OCI-LY3 (cell line): Measurements from ENCODE around the gene CDC40.

ENCODE experiments used
- H2AFZ ChIP-seq: fragments of 200-600, 300-600 bp; shearing (Covaris generic); 2 replicates; pipeline ENCODE4 v1.6.0; 2014; ENCODE audit warnings: antibody characterized with exemption, low read depth, low read length
- H3K27ac ChIP-seq: fragments of 200-600, 300-600 bp; sonication (generic); 2 replicates; pipeline ENCODE4 v1.5.1; 2014; ENCODE audit warnings: mild to moderate bottlenecking, low read length, moderate library complexity, mixed read lengths
- H3K27me3 ChIP-seq: fragments of 200-600, 300-600 bp; sonication (generic); 2 replicates; pipeline ENCODE4 v1.6.1; 2014; ENCODE audit warnings: low read depth, low read length, mixed read lengths
- H3K36me3 ChIP-seq: fragments of 200-600, 300-600 bp; sonication (generic); replicated peaks from 2 replicates; pipeline ENCODE3; 2014; ENCODE audit warnings: low read depth, low read length, mixed read lengths
- H3K4me1 ChIP-seq: fragments of 300-600, 200-600 bp; sonication (generic); 2 replicates; pipeline ENCODE4 v1.6.1; 2014; ENCODE audit warnings: low read length, mixed read lengths
- H3K4me2 ChIP-seq: fragments of 200-600, 300-600 bp; sonication (generic); 2 replicates; pipeline ENCODE4 v1.6.1; 2014; ENCODE audit warnings: low read length, mixed read lengths
- H3K4me3 ChIP-seq: fragments of 300-600, 200-600 bp; sonication (generic); 2 replicates; pipeline ENCODE4 v1.5.1; 2014; ENCODE audit warnings: antibody characterized with exemption, mild to moderate bottlenecking, low read length, moderate library complexity
- H3K79me2 ChIP-seq: fragments of 300-600, 200-600 bp; shearing (Covaris generic); 2 replicates; pipeline ENCODE4 v1.6.1; 2014; ENCODE audit warnings: mild to moderate bottlenecking, low read length, mixed read lengths
- H3K9ac ChIP-seq: fragments of 300-600, 200-600 bp; shearing (Covaris generic); 2 replicates; pipeline ENCODE4 v1.6.0; 2014; ENCODE audit warnings: mild to moderate bottlenecking, low read length, moderate library complexity
- H3K9me3 ChIP-seq: fragments of 200-600, 300-600 bp; shearing (Covaris generic); 2 replicates; pipeline ENCODE4 v1.6.1; 2014; ENCODE audit warnings: low read length, mixed read lengths; ENCODE audit not compliant: insufficient read depth
- H4K20me1 ChIP-seq: fragments of 200-600, 300-600 bp; sonication (generic); 2 replicates; pipeline ENCODE4 v1.6.1; 2016; ENCODE audit warnings: low read length, mixed read lengths; ENCODE audit not compliant: insufficient read depth
- EZH2phosphoT487 ChIP-seq: fragments of 200-600 bp; shearing (Covaris generic); IDR thresholded peaks from 2 replicates; pipeline ENCODE4 v1.6.1; 2018; ENCODE audit warnings: antibody characterized with exemption, mixed run types, low read depth
- TF ChIP-seq, protein P1 (sequence below): fragments of 200-600, 300-600 bp; sonication (generic); IDR thresholded peaks from 2 replicates; pipeline ENCODE4 v1.5.1; 2014; ENCODE audit warnings: antibody characterized with exemption, low read length, low read depth

CDC40 gene

DNA sequence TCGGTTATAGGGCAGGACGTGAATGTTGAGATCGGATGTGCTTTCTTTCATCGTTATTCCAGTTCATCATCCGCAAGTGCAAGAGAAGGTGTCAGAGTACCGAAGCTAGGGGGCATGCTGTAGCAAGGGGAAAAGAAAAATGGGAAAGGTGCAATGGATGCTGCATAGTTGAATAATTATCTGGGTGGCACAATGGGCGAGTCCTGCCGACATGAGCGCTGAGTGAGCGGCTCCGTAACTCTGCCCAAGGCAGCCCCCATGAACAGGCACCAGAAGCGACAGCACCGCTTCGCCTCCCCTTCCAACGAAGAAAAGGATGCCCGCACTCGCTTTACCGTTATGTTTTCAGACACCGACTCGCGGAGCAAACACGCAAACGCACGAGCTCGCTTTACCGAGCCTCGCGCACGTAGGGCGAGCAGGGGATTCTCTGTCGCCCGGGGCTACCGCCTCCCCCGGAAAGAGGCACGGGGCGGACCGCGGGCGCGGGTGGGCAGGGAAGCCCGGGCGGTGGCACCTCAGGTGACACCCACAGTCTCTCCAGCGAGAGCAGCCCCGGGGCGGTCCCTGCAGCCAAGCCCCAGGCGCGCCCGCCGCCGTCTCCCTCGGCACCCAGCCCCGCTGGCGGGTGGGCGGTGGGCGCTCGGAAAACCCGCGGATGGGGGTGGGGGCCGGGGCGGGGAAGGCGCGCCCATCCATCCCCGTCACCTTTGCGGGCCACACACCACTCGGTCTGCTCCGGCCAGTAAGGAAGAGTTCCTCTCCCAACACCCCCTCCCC, 1.4 kb upstream of the CDC40 start:
- peaks cover 17% of the 10 kb centered on the region for H3K4me1 ChIP-seq
- H2AFZ ChIP-seq, result peak overlapping the region; percentile 82
- H3K36me3 ChIP-seq, result no peaks in the 10 kb centered on the region
- H3K9ac ChIP-seq, result peak overlapping the region; percentile 75
- H3K27ac ChIP-seq, result peak overlapping the region; percentile 51
- no peak for TF ChIP-seq EZH2phosphoT487
- TF ChIP-seq, protein P1, sequence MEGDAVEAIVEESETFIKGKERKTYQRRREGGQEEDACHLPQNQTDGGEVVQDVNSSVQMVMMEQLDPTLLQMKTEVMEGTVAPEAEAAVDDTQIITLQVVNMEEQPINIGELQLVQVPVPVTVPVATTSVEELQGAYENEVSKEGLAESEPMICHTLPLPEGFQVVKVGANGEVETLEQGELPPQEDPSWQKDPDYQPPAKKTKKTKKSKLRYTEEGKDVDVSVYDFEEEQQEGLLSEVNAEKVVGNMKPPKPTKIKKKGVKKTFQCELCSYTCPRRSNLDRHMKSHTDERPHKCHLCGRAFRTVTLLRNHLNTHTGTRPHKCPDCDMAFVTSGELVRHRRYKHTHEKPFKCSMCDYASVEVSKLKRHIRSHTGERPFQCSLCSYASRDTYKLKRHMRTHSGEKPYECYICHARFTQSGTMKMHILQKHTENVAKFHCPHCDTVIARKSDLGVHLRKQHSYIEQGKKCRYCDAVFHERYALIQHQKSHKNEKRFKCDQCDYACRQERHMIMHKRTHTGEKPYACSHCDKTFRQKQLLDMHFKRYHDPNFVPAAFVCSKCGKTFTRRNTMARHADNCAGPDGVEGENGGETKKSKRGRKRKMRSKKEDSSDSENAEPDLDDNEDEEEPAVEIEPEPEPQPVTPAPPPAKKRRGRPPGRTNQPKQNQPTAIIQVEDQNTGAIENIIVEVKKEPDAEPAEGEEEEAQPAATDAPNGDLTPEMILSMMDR, result peak; percentile 64
- H3K9me3 ChIP-seq, result no peaks in the 10 kb centered on the region
- H3K4me3 ChIP-seq, result peak overlapping the region; percentile 94
- peaks cover 21% of the 10 kb centered on the region for H4K20me1 ChIP-seq
- peaks cover 39% of the 10 kb centered on the region for H3K79me2 ChIP-seq
- H3K27me3 ChIP-seq, result no peaks in the 10 kb centered on the region
- H3K4me2 ChIP-seq, result peak overlapping the region; percentile 71

DNA sequence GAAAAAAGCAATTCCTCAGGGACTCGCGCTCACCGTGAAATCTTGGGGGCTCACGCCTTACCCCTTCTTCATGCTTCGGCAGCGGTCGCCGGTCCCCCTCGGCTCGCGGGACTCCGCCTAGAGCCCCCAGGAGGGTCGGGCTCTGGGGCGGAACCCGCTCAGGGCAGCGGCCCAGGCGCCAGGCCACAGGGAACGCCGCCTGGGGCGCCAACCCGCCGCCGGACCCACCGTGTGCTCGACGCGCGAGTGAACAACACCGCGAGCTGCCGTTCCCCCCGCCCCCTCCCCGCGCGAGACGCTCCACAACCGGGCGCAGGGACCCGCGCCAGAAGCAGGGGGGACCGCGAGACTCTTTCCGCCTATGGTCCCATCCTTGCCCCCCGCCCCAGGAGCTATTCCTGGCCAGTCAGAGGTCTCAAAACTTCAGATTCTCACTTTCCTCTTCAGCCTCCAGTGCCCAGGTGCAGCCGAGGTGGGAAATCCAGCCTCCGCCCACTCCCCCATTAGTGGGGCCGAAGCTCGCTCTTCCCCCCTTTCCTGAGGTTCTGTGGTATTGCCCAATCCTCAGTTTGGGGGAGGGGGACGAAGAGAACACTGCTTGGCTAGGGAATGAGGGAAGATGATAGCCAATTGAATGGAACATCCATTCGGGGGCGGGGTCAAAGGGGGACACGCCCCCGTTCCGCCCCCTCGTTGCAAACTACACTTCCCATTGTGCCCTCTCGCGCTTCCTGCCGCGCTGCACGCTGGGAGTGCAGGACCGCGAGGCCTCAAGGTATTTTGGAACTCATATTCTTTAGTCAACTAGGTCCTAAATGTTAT, 610 bp upstream of the CDC40 start, which contains the start of gene WASF1:
Gene WASF1, minus strand, starts transcription at position 265 of the 822 bp plus-strand sequence. CDS start 52,069 bp downstream, outside the sequence.
- H3K79me2 ChIP-seq, result peaks cover 47% of the 10 kb centered on the region
- H3K27me3 ChIP-seq, result no peaks in the 10 kb centered on the region
- H3K4me1 ChIP-seq, result peaks cover 17% of the 10 kb centered on the region
- no peaks in the 10 kb centered on the region for H3K36me3 ChIP-seq
- TF ChIP-seq EZH2phosphoT487, result no peak
- TF ChIP-seq, protein P1, result no peak
- peak within 1 kb of the TSS; percentile 92 for H3K4me2 ChIP-seq
- peak within 1 kb of the TSS; percentile 51 for H3K27ac ChIP-seq
- peak within 1 kb of the TSS; percentile 94 for H3K4me3 ChIP-seq
- H4K20me1 ChIP-seq, result peaks cover 22% of the 10 kb centered on the region
- H3K9ac ChIP-seq, result peak within 1 kb of the TSS; percentile 80
- H3K9me3 ChIP-seq, result no peaks in the 10 kb centered on the region
- peak within 1 kb of the TSS; percentile 83 for H2AFZ ChIP-seq

DNA sequence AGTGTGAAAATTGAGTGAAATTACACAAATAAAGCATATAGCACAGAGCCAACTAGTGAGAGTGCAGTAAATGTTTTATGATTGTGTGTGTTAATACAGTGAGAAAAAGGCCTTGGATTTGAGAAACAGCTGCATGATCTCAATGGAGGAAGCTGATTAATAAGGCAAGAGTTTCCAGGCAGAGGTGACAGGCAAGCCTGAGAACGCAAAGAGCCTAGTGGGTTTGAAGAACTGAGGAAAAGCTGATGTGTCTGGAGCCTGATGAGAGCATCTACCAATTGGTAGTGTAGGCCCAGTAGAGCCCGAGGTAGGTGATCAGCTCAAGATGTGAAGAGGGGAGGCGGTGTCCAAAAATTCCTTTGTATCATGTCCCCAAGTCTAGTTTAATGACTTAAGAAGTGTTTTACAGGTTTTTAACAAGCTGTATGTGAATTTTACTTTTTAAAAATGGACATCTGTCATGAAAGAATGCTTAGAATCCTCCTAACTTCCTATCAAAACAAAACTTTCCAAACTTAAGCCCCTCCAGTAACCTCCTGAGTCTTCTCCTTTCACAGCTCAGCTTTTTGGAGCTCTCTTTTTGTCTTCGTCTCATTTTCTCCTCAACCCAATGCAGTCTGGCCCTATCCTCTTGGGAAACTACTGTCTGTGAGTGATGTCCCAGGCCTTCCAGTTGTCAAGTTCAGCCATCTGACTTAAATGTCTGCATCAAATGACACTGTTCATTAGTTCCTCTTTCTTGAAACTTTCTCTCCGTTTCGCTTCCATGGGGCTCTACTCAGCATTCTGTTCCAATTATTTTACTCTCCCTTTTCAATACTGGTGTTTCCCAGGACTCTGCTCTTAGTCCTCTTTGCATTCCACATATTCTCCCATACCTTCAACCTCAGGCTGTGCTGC, 1.2 kb downstream of the CDC40 start:
- TF ChIP-seq, protein P1, result no peak
- no peak for TF ChIP-seq EZH2phosphoT487
- H4K20me1 ChIP-seq, result peaks cover 25% of the 10 kb centered on the region
- peak overlapping the region; percentile 80 for H3K9ac ChIP-seq
- H3K4me1 ChIP-seq, result peaks cover 17% of the 10 kb centered on the region
- H3K36me3 ChIP-seq, result no peaks in the 10 kb centered on the region
- H3K9me3 ChIP-seq, result no peaks in the 10 kb centered on the region
- H3K4me3 ChIP-seq, result peak overlapping the region; percentile 94
- H3K79me2 ChIP-seq, result peaks cover 62% of the 10 kb centered on the region
- peak overlapping the region; percentile 92 for H3K4me2 ChIP-seq
- no peaks in the 10 kb centered on the region for H3K27me3 ChIP-seq
- H2AFZ ChIP-seq, result no peak overlapping the region
- peak overlapping the region; percentile 39 for H3K27ac ChIP-seq
